H1 (cell line): ENCODE data around the gene SOSTDC1. TPM values are rescaled to one million over a fixed set of nuclear protein-coding genes. Genes with fewer than 3 reads are reported as not detected.
"Not testable (repeated sequence)": the region's sequence is repeated elsewhere in the genome, so short reads cannot be mapped to it uniquely, and the experiment has no call there.

Experiments used
- CTCF ChIA-PET: fragments of 300-600 bp; sonication (Branson Sonifier 250); formaldehyde crosslinking; loops from one replicate; lab custom pipeline; 2021; ENCODE audit not compliant: partially characterized antibody; lab: Charles Lee
- POLR2A ChIA-PET: fragments of 300-600 bp; sonication (Branson Sonifier 250); formaldehyde crosslinking; loops from one replicate; lab custom pipeline; 2021; ENCODE audit warnings: inconsistent platforms; ENCODE audit not compliant: partially characterized antibody; lab: Charles Lee
- DNase-seq, 2 experiments: peaks; one replicate each; pipeline versions ENCODE4 v3.0.0 to v3.0.0-alpha.2; 2010 to 2022; ENCODE audit warnings: low spot score in 2 of 2, low read depth in 1 of 2, mixed read lengths in 1 of 2
- FAIRE-seq: peaks from 2 replicates; lab custom pipeline; 2011; peaks lifted over from hg19 to GRCh38; lab: Jason Lieb, UNC
- H2AFZ ChIP-seq: 2 replicates; pipeline ENCODE4 v1.8.1; 2012; ENCODE audit warnings: low read length, inconsistent platforms
- H2AK5ac ChIP-seq: 2 replicates; pipeline ENCODE4 v1.6.1; 2013; ENCODE audit warnings: low read depth, low read length
- H2BK120ac ChIP-seq: replicated peaks from 2 replicates; pipeline ENCODE3; 2013; ENCODE audit warnings: low read depth, low read length, inconsistent platforms
- H2BK12ac ChIP-seq: 2 replicates; pipeline ENCODE4 v1.6.1; 2013; ENCODE audit warnings: low read depth, low read length
- H2BK15ac ChIP-seq: 2 replicates; pipeline ENCODE4 v1.6.1; 2013; ENCODE audit warnings: low read length
- H2BK20ac ChIP-seq: 2 replicates; pipeline ENCODE4 v1.6.1; 2013; ENCODE audit warnings: low read length
- H2BK5ac ChIP-seq: 2 replicates; pipeline ENCODE4 v1.6.1; 2013; ENCODE audit warnings: low read depth, low read length
- H3K14ac ChIP-seq: 2 replicates; pipeline ENCODE4 v1.6.1; 2013; ENCODE audit warnings: inconsistent platforms; ENCODE audit not compliant: insufficient read length
- H3K18ac ChIP-seq: 2 replicates; pipeline ENCODE4 v1.6.1; 2013; ENCODE audit warnings: low read length; ENCODE audit errors: extremely low read depth
- H3K23ac ChIP-seq: 2 replicates; pipeline ENCODE4 v1.6.1; 2013; ENCODE audit warnings: inconsistent platforms; ENCODE audit not compliant: insufficient read length
- H3K23me2 ChIP-seq: 2 replicates; pipeline ENCODE4 v1.6.1; 2013; ENCODE audit warnings: low read depth, low read length
- H3K27ac ChIP-seq: 2 replicates; pipeline ENCODE4 v1.6.1; 2011; ENCODE audit warnings: low read depth, low read length, inconsistent platforms
- H3K27me3 ChIP-seq, 4 experiments: replicated peaks in 1 of 4; 1 replicate in 1 of 4; 2 replicates in 3 of 4; pipeline versions ENCODE4 v1.6.1 to v1.8.1; 2011 to 2013; ENCODE audit warnings: low read length in 3 of 4, mild to moderate bottlenecking in 3 of 4, inconsistent platforms in 2 of 4, mixed read lengths in 2 of 4, moderate library complexity in 1 of 4; ENCODE audit not compliant: control insufficient read depth in 3 of 4, insufficient read depth in 3 of 4; ENCODE audit errors: extremely low read depth in 1 of 4
- H3K36me3 ChIP-seq, 4 experiments: 2 replicates each; pipeline versions ENCODE4 v1.6.1 to v1.8.1; 2011 to 2013; ENCODE audit warnings: mild to moderate bottlenecking in 4 of 4, low read length in 3 of 4, moderate library complexity in 2 of 4, control low read depth in 1 of 4, inconsistent platforms in 1 of 4; ENCODE audit not compliant: insufficient read depth in 4 of 4, control insufficient read depth in 2 of 4
- H3K4ac ChIP-seq: replicated peaks from 2 replicates; pipeline ENCODE3; 2013; ENCODE audit warnings: low read length, low read depth, mixed read lengths, inconsistent platforms; ENCODE audit not compliant: insufficient read length
- H3K4me1 ChIP-seq, 4 experiments: replicated peaks in 1 of 4; 1 replicate in 1 of 4; 2 replicates in 3 of 4; pipeline versions ENCODE4 v1.6.1 to v1.8.1; 2011 to 2013; ENCODE audit warnings: low read length in 3 of 4, inconsistent platforms in 2 of 4, mixed read lengths in 1 of 4; ENCODE audit not compliant: insufficient read depth in 4 of 4, control insufficient read depth in 3 of 4
- H3K4me2 ChIP-seq, 2 experiments: 2 replicates each; pipeline versions ENCODE4 v1.6.1 to v1.8.1; 2011 to 2013; ENCODE audit warnings: low read depth in 2 of 2, low read length in 2 of 2, control low read depth in 1 of 2, inconsistent platforms in 1 of 2, mild to moderate bottlenecking in 1 of 2; ENCODE audit not compliant: insufficient read depth in 1 of 2
- H3K4me3 ChIP-seq, 4 experiments: fragments of 200-600, 300-600 bp in 1 of 4; sonication (generic), shearing (Covaris generic), sonication (Bioruptor Twin) in 1 of 4; 2 replicates each; pipeline versions ENCODE4 v1.5.1 to v1.8.1; 2011 to 2016; ENCODE audit warnings: low read length in 4 of 4, low read depth in 3 of 4, control low read depth in 2 of 4, inconsistent platforms in 2 of 4, mild to moderate bottlenecking in 2 of 4, mixed read lengths in 1 of 4, moderate library complexity in 1 of 4; ENCODE audit not compliant: insufficient read depth in 2 of 4; ENCODE audit errors: extremely low read depth in 1 of 4
- H3K56ac ChIP-seq: replicated peaks from 2 replicates; pipeline ENCODE3; 2013; ENCODE audit warnings: low read depth, mild to moderate bottlenecking, mixed read lengths, low read length, inconsistent platforms; ENCODE audit not compliant: insufficient read length
- H3K79me1 ChIP-seq: 2 replicates; pipeline ENCODE4 v1.6.1; 2013; ENCODE audit warnings: low read depth, low read length, control low read depth
- H3K79me2 ChIP-seq, 2 experiments: 2 replicates each; pipeline versions ENCODE4 v1.6.1 to v1.8.1; 2012 to 2013; ENCODE audit warnings: low read length in 2 of 2, mild to moderate bottlenecking in 2 of 2, inconsistent platforms in 1 of 2; ENCODE audit not compliant: insufficient read depth in 2 of 2, control insufficient read depth in 1 of 2
- H3K9ac ChIP-seq, 4 experiments: replicated peaks in 1 of 4; 1 replicate in 1 of 4; 2 replicates in 3 of 4; pipeline versions ENCODE4 v1.6.1 to v1.8.1; 2011 to 2013; ENCODE audit warnings: low read depth in 3 of 4, low read length in 3 of 4, control low read depth in 2 of 4, mild to moderate bottlenecking in 2 of 4, moderate library complexity in 2 of 4, inconsistent platforms in 1 of 4; ENCODE audit errors: extremely low read depth in 1 of 4
- H3K9me3 ChIP-seq, 2 experiments: 2 replicates each; pipeline versions ENCODE4 v1.6.1 to v1.8.1; 2012 to 2013; ENCODE audit warnings: mild to moderate bottlenecking in 2 of 2, moderate library complexity in 2 of 2, control low read depth in 1 of 2, inconsistent platforms in 1 of 2, low read depth in 1 of 2, low read length in 1 of 2, mixed read lengths in 1 of 2; ENCODE audit not compliant: insufficient read depth in 2 of 2
- H4K20me1 ChIP-seq, 2 experiments: replicated peaks in 1 of 2; 2 replicates each; pipeline versions ENCODE3 to v1.8.1; 2011 to 2013; ENCODE audit warnings: inconsistent platforms in 2 of 2, low read length in 2 of 2, mild to moderate bottlenecking in 1 of 2; ENCODE audit not compliant: insufficient read depth in 2 of 2, control insufficient read depth in 1 of 2
- H4K5ac ChIP-seq: 2 replicates; pipeline ENCODE4 v1.6.1; 2013; ENCODE audit warnings: low read length, low read depth, mixed read lengths, inconsistent platforms; ENCODE audit not compliant: insufficient read length
- H4K8ac ChIP-seq: 2 replicates; pipeline ENCODE4 v1.8.0; 2013; ENCODE audit warnings: mild to moderate bottlenecking, moderate library complexity, low read length, inconsistent platforms; ENCODE audit not compliant: insufficient read depth; ENCODE audit errors: extremely low read depth
- H4K91ac ChIP-seq: replicated peaks from 2 replicates; pipeline ENCODE3; 2013; ENCODE audit warnings: low read length, mixed read lengths, inconsistent platforms; ENCODE audit not compliant: insufficient read length
- WGBS, 2 experiments: shearing (Covaris generic) in 1 of 2; methylation state at CpG; one replicate each; pipeline versions ENCODE4 v1.1.6 to v1.1.7; 2013 to 2015; ENCODE audit warnings: low lambda C conversion rate in 2 of 2, mixed read lengths in 2 of 2, inconsistent platforms in 1 of 2, low coverage in 1 of 2, missing lambda C conversion rate in 1 of 2; ENCODE audit not compliant: insufficient replicate concordance in 2 of 2, insufficient coverage in 1 of 2, insufficient read length in 1 of 2; ENCODE audit errors: extremely low coverage in 1 of 2, missing lambda C conversion rate in 1 of 2; 5-methylcytosine and 5-hydroxymethylcytosine counted together
- polyA plus RNA-seq, 7 experiments: library from polyadenylated mRNA; depleted of rRNA in 3 of 7; stranded (reverse) in 5 of 7; unstranded in 2 of 7; fragments of >200 nt in 5 of 7; fragments of 200-250 nt in 2 of 7; gene quantifications; 1 replicate in 5 of 7; 2 replicates in 1 of 7; 4 replicates in 1 of 7; pipeline versions ENCODE4 v1.2.1 to v1.2.3, GENCODE V29; 2011 to 2013; ENCODE audit warnings: missing spikeins in 2 of 7, mixed read lengths in 2 of 7
- total RNA-seq: library from RNA; stranded (reverse); fragmentation: NEBNext Ultra II Directional; extraction: Animal tissue kit (Norgen Biotek cat#: 25700); gene quantifications from 2 replicates; pipeline ENCODE4 v1.2.1, GENCODE V29; 2021

Gene SOSTDC1
- total and polyA plus RNA-seq, 2 of the 8 experiments (the other 6 are each of a cell fraction or from before 2014, with no cell fraction given): 0.35 to 0.79 TPM

DNA sequence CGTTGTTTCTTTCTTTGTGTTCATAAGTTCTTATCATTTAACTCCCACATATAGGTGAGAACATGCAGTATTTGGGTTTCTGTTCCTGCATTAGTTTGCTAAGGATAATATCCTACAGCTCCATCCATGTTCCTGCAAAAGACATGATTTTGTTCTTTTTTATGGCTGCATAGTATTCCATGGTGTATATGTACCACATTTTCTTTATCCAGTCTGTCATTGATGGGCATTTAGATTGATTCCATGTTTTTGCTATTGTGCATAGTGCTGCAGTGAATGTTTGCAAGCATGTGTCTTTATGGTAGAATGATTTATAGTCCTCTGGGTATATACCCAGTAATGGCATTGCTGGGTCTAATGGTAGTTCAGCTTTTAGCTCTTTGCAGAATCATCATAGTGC lies 9.2 kb downstream of the SOSTDC1 start:
- H4K8ac ChIP-seq: not testable (repeated sequence)

More for the DNA sequence above, 9.2 kb downstream of the SOSTDC1 start:
- H3K79me2 ChIP-seq, H2BK5ac ChIP-seq, CTCF ChIA-PET, H3K27me3 ChIP-seq, H3K14ac ChIP-seq, H3K36me3 ChIP-seq, DNase-seq, H2BK12ac ChIP-seq, H2BK15ac ChIP-seq, H3K4me3 ChIP-seq, POLR2A ChIA-PET, H2BK20ac ChIP-seq, H2AFZ ChIP-seq, H4K91ac ChIP-seq, FAIRE-seq, H3K4me2 ChIP-seq, H3K56ac ChIP-seq, H2AK5ac ChIP-seq, H3K23me2 ChIP-seq, H3K9ac ChIP-seq, H3K23ac ChIP-seq, H3K4ac ChIP-seq, H3K79me1 ChIP-seq, H2BK120ac ChIP-seq, H3K18ac ChIP-seq, H4K20me1 ChIP-seq, H3K27ac ChIP-seq, H3K9me3 ChIP-seq, H4K5ac ChIP-seq, H3K4me1 ChIP-seq: not testable (repeated sequence)
- no CpG with 5 or more reads among the region's 1 CpG for WGBS, 2 experiments
